Mucosa of rectum (tissue), 2 donors: ENCODE data around the gene KCNIP3.

Source experiments
- H3K27ac ChIP-seq, 2 donors: one replicate each; pipeline ENCODE4 v1.7.0; 2013; ENCODE audit warnings: inconsistent platforms in 2 of 2, low read depth in 2 of 2, low read length in 2 of 2
- H3K27me3 ChIP-seq, 2 donors: one replicate each; pipeline ENCODE4 v1.7.0; 2013; ENCODE audit warnings: low read length in 2 of 2; ENCODE audit not compliant: control insufficient read depth in 2 of 2, insufficient read depth in 2 of 2
- H3K36me3 ChIP-seq, 2 donors: one replicate each; pipeline ENCODE4 v1.7.0; 2013; ENCODE audit warnings: low read length in 2 of 2; ENCODE audit not compliant: control insufficient read depth in 2 of 2, insufficient read depth in 2 of 2
- H3K4me1 ChIP-seq, 2 donors: one replicate each; pipeline ENCODE4 v1.7.0; 2013; ENCODE audit warnings: low read length in 2 of 2, mild to moderate bottlenecking in 1 of 2; ENCODE audit not compliant: control insufficient read depth in 2 of 2, insufficient read depth in 2 of 2
- H3K4me3 ChIP-seq, 2 donors: one replicate each; pipeline ENCODE4 v1.7.0; 2013; ENCODE audit warnings: low read length in 2 of 2
- H3K9ac ChIP-seq, 2 donors: one replicate each; pipeline ENCODE4 v1.7.0; 2013; ENCODE audit warnings: low read length in 2 of 2, low read depth in 1 of 2, mild to moderate bottlenecking in 1 of 2
- H3K9me3 ChIP-seq, 2 donors: one replicate each; pipeline ENCODE4 v1.7.0; 2013; ENCODE audit warnings: low read length in 2 of 2; ENCODE audit not compliant: control insufficient read depth in 2 of 2
- donor health status: healthy.
- donor health status: Normal muscosa, but diverticular disease.

Gene KCNIP3

DNA sequence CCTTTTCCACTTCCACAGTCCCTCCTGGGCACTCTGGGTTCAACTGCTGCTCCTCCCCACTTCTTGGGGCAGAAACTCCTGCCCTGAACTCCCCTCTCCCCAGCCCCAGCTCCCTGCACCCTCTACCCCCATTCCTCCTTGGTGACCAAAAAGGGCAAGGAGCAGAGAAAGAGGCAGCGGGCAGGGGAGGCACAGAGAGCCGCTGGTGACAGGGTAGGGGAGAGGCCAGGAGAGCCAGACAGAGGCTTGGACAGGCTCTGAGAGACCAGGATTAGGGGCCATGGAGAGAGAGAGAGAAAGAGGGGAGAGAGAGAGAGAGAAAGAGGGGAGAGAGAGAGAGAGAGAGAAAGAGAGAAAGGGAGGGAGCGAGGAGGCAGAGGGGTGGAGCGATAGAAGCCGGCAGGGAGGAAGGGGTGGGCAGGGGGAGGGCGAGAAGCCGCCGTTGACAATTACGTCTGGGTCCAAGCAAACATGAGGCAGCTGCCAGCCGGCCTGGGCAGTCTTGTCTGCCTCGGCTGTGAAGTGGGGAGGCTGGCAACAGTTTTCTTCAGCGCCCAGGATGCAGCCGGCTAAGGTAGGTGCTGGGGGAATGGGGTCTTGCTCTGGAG, at the start of gene KCNIP3:
Gene KCNIP3 (plus strand): TSS at position 468 of the 608 bp plus-strand sequence. CDS start 92 bp downstream, at position 560.
- H3K36me3 ChIP-seq, result no peaks in the 10 kb centered on the region
- no peaks in the 10 kb centered on the region for H3K27me3 ChIP-seq
- no peak within 1 kb of the TSS for H3K4me3 ChIP-seq
- H3K9me3 ChIP-seq, result no peaks in the 10 kb centered on the region
- H3K27ac ChIP-seq, result no peak within 1 kb of the TSS
- no peak within 1 kb of the TSS for H3K9ac ChIP-seq
- peaks cover 0 to 4% of the 10 kb centered on the region in 2 donors for H3K4me1 ChIP-seq

DNA sequence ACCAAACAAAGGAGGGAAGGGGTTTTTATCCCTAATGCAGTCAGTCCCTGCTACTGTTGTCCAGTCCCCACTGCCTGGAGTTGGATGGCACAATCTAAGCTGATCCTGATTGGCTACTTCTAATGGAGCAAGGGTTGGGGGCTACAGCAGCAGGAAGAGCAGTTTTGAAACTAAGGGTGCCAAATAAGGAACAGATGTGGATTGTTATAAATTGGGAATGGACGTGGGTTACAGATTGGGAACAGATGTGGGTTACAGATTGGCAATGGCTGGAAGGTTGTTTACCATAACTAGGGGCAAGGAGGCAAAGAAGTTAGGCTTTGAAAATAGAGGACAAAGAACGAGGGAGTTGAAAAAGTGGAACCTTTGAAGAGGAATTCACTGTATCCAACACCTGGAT, 38.9 kb upstream of the KCNIP3 start:
- H3K27ac ChIP-seq, result no peak overlapping the region
- H3K36me3 ChIP-seq, result no peaks in the 10 kb centered on the region
- H3K4me3 ChIP-seq, result no peak overlapping the region
- no peaks in the 10 kb centered on the region for H3K9me3 ChIP-seq
- no peaks in the 10 kb centered on the region for H3K4me1 ChIP-seq
- no peaks in the 10 kb centered on the region for H3K27me3 ChIP-seq
- no peak overlapping the region for H3K9ac ChIP-seq

DNA sequence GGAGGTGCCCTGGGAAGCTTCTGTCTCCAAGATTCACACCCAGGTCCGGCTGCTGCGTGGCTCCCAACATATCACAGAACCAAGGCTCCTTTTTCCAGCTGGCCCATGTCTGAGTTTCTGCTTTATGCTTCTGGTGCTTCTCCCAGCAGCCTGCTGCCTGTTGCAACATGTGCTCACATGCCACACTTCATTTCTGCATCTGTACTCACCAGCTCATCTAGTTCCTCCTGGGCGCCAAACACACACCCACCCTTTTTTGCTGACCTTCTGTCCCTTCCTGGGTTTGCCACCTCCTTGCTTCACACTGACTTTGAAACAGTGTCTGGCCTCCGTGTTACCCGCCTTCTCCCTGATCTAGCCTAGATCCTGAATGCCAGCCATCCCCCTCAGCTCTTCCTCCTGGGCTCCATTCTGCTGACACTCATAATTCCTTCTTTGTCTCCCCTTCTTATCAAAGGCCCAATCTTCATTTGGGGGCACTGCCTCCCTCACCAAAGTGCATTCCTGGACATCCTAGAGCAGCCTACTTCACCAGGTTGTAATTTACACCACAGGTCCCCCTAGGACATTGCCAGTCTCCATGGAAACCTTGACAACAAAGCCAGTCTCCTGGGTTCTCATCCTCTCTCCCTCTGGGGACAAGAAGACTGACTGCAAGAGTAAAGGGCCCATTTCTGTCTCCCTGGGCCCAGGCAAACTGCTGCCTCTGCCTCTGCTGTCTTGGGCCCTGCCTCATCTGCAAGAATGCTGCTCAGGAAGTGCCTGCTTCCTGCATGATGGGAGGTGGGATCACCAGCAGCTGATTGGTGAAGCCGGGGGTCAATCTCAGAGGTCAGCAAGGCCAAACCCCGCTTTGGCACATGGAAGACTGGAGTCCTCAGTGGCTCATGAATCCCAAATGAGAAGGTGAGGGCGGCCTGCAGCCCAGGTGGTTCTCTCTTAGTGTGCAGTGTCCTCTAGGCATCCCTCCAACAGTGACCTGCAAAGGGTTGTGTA, 36.8 kb upstream of the KCNIP3 start:
- no peaks in the 10 kb centered on the region for H3K36me3 ChIP-seq
- no peak overlapping the region for H3K27ac ChIP-seq
- no peaks in the 10 kb centered on the region for H3K9me3 ChIP-seq
- H3K27me3 ChIP-seq, result no peaks in the 10 kb centered on the region
- no peaks in the 10 kb centered on the region for H3K4me1 ChIP-seq
- no peak overlapping the region for H3K4me3 ChIP-seq
- no peak overlapping the region for H3K9ac ChIP-seq

DNA sequence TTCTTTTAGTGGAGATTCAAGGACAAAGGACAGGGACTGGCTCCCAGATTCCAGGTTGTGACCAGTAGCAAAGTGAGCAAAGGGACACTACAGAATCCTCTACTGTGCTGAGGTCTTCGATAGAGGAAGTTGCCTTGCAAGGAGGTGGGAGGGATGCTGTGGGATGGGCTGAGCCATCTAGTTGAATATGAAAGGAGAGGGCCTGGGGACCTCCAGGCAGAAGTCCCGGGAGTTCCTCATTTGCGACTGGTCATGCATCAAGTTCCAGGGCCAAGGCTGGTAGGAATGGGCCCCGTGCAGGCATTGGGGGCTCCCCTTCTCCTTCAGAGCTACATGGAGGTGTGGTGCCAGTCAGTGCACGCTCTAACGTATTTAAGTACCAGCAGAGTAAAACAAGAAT, 35.5 kb upstream of the KCNIP3 start:
- Histone ChIP-seq H3K27me3 (no peaks in the 10 kb centered on the region), H3K4me3 (no peak overlapping the region), H3K27ac (no peak overlapping the region), H3K36me3 (no peaks in the 10 kb centered on the region), H3K4me1 (no peaks in the 10 kb centered on the region), H3K9ac (no peak overlapping the region), H3K9me3 (no peaks in the 10 kb centered on the region)

GRCh38 chr2:95262896-95263542, 34.1 kb upstream of the KCNIP3 start:
- H3K4me1 ChIP-seq, result no peaks in the 10 kb centered on the region
- H3K27me3 ChIP-seq, result no peaks in the 10 kb centered on the region
- H3K36me3 ChIP-seq, result no peaks in the 10 kb centered on the region
- H3K27ac ChIP-seq, result no peak overlapping the region
- H3K9ac ChIP-seq, result no peak overlapping the region
- H3K9me3 ChIP-seq, result no peaks in the 10 kb centered on the region
- H3K4me3 ChIP-seq, result no peak overlapping the region

DNA sequence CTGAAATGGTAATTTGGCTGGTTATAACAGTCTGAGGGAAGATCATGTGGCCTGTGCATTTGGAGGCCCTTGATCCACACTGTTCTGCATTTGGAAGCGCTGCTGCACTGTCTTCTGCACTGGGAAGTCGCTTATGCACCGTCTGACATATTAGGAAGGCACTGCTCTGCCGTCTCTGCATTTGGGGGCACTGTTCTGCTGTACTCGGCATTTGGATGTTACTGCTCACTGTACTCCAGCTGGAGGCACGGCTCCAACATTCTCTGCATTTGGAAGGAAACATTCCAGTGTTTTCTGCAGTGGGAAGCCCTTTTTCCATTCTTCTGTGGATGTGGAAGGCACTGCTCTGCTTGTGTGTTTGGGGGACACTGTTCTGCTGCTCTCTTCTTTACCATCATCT, 32.5 kb upstream of the KCNIP3 start:
- H3K36me3 ChIP-seq, result no peaks in the 10 kb centered on the region
- H3K4me1 ChIP-seq, result no peaks in the 10 kb centered on the region
- H3K27ac ChIP-seq, result no peak overlapping the region
- no peaks in the 10 kb centered on the region for H3K9me3 ChIP-seq
- no peak overlapping the region for H3K4me3 ChIP-seq
- H3K27me3 ChIP-seq, result no peaks in the 10 kb centered on the region
- H3K9ac ChIP-seq, result no peak overlapping the region

DNA sequence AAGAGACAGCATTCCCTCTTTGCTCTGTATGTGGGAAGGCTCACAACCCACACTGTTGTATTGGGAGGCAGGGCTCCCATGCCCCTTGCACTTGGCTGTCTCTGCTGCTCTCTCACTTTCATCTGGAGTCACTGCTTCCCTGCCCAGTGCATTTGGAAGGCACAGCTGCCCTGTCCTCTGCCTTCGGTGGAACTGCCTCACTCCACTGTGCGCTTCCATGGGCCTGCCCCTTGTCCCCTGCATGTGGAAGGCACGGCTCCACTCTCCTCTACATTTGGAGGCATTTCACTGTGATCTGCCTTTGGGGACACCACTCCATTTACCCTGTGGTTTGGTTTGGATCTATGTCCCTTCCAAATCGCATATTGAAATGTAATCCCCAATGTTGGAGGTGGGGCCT, 32.0 kb upstream of the KCNIP3 start:
- Histone ChIP-seq H3K27ac (no peak overlapping the region), H3K36me3 (no peaks in the 10 kb centered on the region), H3K4me1 (no peaks in the 10 kb centered on the region), H3K9ac (no peak overlapping the region), H3K27me3 (no peaks in the 10 kb centered on the region), H3K4me3 (no peak overlapping the region), H3K9me3 (no peaks in the 10 kb centered on the region)

DNA sequence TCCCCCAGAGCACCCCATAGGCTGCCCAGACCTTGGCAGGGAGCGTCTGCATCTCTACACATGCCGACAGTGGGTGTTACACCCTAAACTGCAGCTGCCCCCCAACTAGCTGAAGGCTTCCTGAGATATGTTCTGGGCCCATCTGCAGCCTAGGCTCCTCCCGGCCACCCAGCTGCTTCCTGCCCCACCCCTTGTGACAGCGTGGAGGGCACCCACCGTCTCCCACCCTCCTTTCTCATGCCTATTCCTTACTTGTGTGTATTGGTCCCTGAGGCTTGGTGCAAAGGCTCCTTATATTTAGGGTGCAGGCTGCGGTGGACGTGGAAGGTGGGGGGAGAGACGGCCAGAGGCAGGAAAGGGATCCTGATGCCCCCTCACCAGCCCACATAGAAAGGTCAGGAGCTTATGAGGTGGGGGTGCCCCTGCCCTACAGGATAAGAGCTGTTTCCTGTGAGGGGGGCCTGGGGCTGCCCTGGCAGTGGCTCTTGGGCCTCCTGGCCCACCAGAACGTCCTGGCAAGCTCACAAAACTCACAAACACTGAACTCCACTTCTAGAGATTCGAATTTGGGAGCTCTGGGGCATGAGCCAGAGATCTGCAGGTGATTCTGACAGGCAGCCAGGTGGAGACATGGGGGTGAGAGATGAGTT, 30.2 kb upstream of the KCNIP3 start:
- Histone ChIP-seq H3K4me3 (no peak overlapping the region), H3K27me3 (no peaks in the 10 kb centered on the region), H3K27ac (no peak overlapping the region), H3K9ac (no peak overlapping the region), H3K36me3 (no peaks in the 10 kb centered on the region), H3K9me3 (no peaks in the 10 kb centered on the region), H3K4me1 (no peaks in the 10 kb centered on the region)

GRCh38 chr2:95267458-95268210, 29.5 kb upstream of the KCNIP3 start:
- Histone ChIP-seq H3K36me3 (no peaks in the 10 kb centered on the region), H3K27me3 (no peaks in the 10 kb centered on the region), H3K4me3 (no peak overlapping the region), H3K9ac (no peak overlapping the region), H3K27ac (no peak overlapping the region), H3K4me1 (no peaks in the 10 kb centered on the region), H3K9me3 (no peaks in the 10 kb centered on the region)
